DMS 273 treated with DMSO at 0.1 percent for 48 hours (cell line): ENCODE results near the gene TCEA3.

Experiments used
- DNase-seq: peaks from one replicate; lab custom pipeline; 2025; lab: John Stamatoyannopoulos, UW

Gene TCEA3

DNA sequence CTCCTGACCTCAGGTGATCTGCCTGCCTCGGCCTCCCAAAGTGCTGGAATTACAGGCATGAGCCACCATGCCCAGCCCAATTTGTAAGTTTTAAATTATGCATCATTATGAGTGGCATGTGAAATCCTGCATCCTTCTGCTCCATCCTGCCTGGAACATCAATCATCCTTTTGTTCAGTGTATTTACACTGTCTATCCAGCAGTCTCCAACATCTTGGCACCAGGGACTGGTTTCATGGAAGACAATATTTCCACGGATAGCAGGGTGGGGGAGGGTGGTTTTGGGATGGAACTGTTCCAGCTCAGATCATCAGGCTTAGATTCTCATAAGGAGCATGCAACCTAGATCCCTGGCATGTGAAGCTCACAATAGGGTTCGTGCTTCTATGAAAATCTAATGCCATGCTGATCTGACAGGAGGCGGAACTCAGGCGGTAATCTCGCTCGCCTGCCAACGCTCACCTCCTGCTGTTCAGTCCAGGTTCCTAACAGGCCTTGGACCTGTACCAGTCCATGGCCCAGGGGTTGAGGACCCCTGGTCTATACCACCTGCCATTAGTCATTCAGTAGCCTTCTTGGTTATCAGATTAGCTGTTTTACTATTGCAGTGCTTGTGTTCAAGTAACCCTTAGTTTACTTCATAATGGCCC is 22.2 kb upstream of the TCEA3 start:
- no peak for DNase-seq

- DNase-seq: no peak
Observed at GRCh38 chr1:23444596-23445390, 20.2 kb upstream of the TCEA3 start.

- DNase-seq: no peak
Observed at GRCh38 chr1:23444104-23444533, 19.6 kb upstream of the TCEA3 start.

- no peak for DNase-seq
Observed at GRCh38 chr1:23442751-23443150, 18.2 kb upstream of the TCEA3 start.

GRCh38 chr1:23441446-23442148 is 17.0 kb upstream of the TCEA3 start:
- no peak for DNase-seq

- no peak for DNase-seq
Observed at GRCh38 chr1:23438545-23438944, 14.0 kb upstream of the TCEA3 start.

GRCh38 chr1:23437355-23437664 is 12.8 kb upstream of the TCEA3 start:
- no peak for DNase-seq

DNA sequence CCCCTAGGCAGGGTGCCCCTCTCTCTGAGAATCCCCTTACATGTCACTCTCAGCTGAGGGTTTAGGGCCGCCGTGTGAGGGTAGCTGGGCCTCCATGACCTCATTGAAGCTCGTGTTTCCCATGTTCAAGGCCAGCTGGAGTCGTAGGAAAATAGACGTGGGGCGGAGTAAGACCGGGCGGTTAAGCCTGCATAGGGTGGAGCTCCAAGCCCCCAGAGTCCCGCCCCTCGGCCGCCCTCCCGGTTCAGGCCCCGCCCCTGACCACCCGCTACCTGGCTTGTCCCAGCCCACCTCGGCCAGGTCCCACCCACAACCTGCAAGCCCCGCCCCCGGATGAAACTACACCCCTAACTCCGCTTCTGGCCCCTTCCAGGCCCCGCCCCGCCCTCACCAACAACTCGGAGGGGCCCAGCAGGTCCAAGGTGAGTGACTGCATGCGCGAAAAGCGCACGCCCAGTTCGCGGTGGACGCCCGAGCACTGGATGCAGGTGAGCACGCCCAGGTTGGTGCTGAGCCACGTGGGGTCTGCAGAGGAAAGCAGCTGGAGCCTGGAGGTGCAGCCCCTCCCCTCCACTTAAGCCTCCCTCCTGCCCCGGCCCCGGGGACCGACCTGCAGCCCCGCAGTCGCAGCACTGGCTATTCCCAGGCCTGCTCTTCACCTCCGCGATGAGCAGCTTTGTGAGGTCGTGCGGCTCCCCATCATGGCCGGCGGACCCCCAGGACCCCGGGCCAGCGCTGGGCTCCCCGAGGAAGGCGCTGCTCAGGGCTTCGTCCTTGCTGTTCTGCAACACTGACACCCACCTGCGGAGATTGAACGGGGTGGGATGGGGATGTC is 12.2 kb upstream of the TCEA3 start:
- DNase-seq: no peak

GRCh38 chr1:23434260-23434775 is 9.8 kb upstream of the TCEA3 start:
- no peak for DNase-seq

DNA sequence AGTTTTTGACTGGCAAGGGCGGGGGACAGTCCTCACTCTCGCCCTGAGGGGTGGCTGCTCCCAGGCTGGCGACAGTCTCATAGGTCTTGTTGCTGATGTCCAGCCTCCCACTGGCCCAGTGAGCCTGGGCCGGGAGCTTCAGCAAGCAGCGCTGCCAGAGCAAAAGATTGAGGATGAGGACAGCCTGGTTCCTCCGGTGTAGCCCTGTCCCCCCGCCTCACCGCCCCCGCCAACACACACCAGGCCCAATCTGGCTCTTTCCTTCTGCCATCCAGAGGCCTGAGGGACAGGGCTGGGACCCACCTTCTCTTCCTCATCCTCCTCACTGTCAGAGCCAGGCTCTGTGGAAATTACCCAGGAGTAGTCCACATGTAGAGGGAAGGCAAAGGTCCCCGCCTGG is 8.6 kb upstream of the TCEA3 start:
- no peak for DNase-seq

- no peak for DNase-seq
Observed at GRCh38 chr1:23431431-23431830, 6.9 kb upstream of the TCEA3 start.

- no peak for DNase-seq
Observed at GRCh38 chr1:23430803-23431202, 6.3 kb upstream of the TCEA3 start.

- DNase-seq: no peak
Observed at GRCh38 chr1:23428136-23428905, 3.8 kb upstream of the TCEA3 start.

DNA sequence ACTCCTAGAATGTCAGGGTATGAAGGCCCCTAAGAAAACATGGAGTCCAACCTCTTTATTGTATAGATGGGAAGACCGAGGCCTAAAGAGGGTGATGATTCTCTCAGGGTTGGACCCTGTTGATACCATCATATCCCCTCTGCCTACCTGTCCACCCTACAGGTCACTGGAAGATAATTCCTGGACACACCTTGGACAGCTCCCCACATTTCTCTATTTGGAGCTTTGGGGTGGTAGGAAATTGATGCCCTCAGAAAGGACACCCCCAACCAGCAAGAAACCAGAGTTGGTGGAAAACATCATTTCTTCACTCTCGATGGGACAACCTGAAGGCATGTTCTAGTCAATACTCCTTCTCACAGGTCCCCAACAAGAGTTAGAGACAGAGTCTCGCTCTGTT is 3.0 kb upstream of the TCEA3 start:
- DNase-seq: no peak

DNA sequence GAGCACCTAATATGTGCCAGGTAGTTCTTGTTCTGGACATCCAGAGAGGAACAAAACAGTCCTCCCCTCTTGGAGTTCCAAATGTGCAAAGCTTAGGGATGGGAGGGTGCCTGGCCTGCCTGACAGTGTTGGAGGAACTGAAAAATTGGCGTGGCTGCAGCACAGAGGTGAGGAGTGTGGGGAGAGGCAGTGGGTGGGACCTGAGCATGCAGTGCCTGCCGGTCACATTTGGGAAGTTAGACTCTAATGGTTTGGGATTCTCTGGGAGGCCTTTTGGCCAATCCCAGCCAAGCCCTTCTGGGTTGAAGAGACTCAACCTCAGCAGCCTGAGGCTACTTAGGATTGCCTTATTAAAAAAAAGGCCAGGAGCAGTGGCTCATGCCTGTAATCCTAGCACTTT is 2.3 kb upstream of the TCEA3 start:
- DNase-seq: no peak

GRCh38 chr1:23425193-23425494 is 596 bp upstream of the TCEA3 start:
- DNase-seq: no peak

DNA sequence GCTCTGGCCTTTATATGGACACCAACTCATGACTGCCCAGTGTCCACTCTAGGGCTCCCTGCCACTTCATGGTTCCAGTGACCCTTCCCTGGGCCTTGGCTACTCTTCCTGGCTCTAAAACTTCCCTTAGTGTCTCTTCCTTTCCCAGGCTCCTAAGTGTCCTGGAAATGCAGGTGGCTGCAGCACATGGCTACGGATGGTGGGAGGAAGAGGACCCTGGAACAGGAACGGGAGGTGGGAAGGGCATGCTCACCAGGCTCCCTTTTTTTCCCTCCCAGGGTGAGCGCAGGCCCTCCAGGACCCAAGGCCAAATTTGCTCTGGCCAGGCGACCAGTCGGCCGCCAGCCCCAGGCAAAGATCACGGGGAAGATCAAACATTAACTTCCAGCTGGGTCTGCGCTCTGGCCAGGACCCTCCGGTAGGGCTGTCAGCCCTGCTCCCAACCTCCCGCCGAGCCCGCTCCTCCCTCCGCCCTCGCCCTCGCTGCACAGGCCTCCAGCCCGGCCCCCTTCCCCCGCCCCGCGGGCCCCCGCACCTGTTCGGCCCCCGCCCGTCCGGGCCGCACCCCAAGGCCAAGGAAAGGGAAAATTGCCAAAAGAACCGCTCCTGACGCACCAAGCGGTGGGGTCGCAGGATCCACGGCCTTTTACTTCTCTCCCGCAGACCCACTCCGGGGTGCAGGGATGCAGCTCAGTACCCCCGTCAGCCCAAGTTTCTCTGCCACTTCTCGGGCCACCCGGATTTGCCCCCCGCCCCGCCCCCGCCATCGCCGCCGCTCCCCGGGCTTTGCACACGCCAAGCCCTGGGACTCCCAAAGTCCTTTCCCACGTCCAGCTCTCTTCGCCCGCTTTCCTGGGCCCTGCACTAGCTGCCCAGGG is 894 bp downstream of the TCEA3 start:
- no peak for DNase-seq

- DNase-seq: no peak
Observed at GRCh38 chr1:23422941-23423340, 1.6 kb downstream of the TCEA3 start.

DNA sequence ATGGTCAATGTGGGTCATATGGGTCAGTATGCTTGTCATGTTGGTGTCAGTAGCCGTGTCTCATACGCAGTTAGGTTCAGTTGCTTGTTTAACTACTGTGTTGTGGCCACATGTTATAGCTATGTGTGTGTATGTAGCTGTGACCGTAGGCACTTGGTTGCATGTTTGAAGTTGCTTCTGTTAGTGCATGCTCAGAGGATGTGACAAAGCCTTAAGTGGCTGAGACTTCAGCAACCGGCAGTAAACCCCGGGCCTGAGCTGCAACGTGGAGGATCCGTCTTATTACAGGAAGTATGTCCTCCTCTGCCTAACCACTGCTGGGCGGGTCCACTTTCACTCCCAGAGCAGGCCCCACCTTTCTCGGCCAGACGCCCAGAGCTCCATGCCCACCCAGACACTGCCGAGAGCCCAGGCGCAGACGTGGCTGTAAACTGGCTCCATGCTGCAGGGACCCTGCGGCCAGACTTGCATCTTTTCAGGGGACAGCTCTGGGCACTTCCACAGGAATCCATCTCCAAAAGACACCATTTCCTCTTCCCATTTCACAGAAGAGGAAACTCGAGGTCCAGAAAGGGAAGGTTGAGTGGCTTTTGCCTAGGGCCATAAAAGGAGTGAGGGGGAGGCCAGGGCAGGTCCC is 2.2 kb downstream of the TCEA3 start:
- DNase-seq: no peak

DNA sequence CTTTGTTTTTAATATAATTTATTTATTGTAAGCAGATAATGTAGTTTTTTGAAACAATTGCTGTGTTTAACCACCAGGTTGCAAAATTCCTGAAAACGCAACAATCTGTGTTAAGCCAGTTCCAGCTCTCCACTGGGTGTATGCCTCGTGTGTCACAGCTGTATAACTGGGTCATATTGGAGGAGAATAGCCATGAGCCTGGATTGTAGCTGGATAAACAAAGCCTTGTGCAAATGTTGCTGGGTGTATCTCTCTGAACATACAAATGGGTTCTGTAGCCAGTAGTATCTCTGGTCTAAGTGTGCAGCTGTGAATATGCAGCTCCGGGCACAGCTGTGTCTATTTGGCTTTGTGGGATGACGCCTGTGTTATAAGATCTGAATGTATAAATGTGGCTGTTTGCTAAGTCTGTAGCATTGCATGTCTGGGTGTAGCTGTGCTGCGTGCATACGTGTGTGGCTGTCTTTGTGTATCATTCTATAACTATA is 2.8 kb downstream of the TCEA3 start:
- DNase-seq: no peak
